ENCODE results near the gene DPP4. TPM values are rescaled to one million over a fixed set of nuclear protein-coding genes. Genes with fewer than 3 reads are reported as not detected.

Gene DPP4
- total and polyA plus RNA-seq, 2 of the 13 experiments (the other 11 are each of a cell fraction or from before 2014, with no cell fraction given), result 39.4 to 109 TPM

- Histone ChIP-seq H3K9ac (ENCODE audit: insufficient read depth, low read depth, low read length) (no peak overlapping the region), H3K9me3 (ENCODE audit: low read length) (no peaks in the 10 kb centered on the region), H2AFZ (ENCODE audit: low read length) (no peak overlapping the region), H3K27ac (ENCODE audit: extremely low read length, insufficient read depth, low read length) (no peak overlapping the region), H4K20me1 (ENCODE audit: insufficient read depth, low read length) (no peaks in the 10 kb centered on the region), H3K4me2 (ENCODE audit: low read depth, low read length) (no peak overlapping the region), H3K27me3 (ENCODE audit: control insufficient read depth in 1 of 2, insufficient read depth in 2 of 2, low read length in 2 of 2) (no peaks in the 10 kb centered on the region), H3K79me2 (ENCODE audit: insufficient read depth, low read length) (no peaks in the 10 kb centered on the region), H3K4me3 (replicated peaks in 1 of 3; ENCODE audit: insufficient read depth in 1 of 3, low read depth in 2 of 3, low read length in 3 of 3) (no peak overlapping the region), H3K36me3 (replicated peaks in 1 of 2; ENCODE audit: control insufficient read depth in 1 of 2, insufficient read depth in 2 of 2, low read length in 2 of 2) (peaks cover 6 to 43% of the 10 kb centered on the region in 2 experiments; a peak in 4 of 5 replicates), H3K4me1 (ENCODE audit: insufficient read depth, low read length) (no peaks in the 10 kb centered on the region)
- in situ Hi-C loops (cut with HindIII; ENCODE audit: extremely low pct_ligation_motif_present, low pct_unique_long_range_greater_than_20kb), result no loop called here
- TF ChIP-seq RARA (CRISPR knock-in tag; IDR thresholded peaks at IDR 0.05) (no peak), ZBTB33 (CRISPR knock-in tag; IDR thresholded peaks at IDR 0.05) (no peak), ZFAT (CRISPR knock-in tag; conservative IDR thresholded peaks at IDR 0.05) (no peak), ZMYM2 (CRISPR knock-in tag; IDR thresholded peaks at IDR 0.05) (no peak), ZNF772 (CRISPR knock-in tag; IDR thresholded peaks at IDR 0.05) (no peak), ZBTB21 (CRISPR knock-in tag; IDR thresholded peaks at IDR 0.05) (no peak), RBAK (CRISPR knock-in tag; IDR thresholded peaks at IDR 0.05) (no peak), GTF3A (CRISPR knock-in tag; conservative IDR thresholded peaks at IDR 0.05) (no peak), PBX3 (CRISPR knock-in tag; IDR thresholded peaks at IDR 0.05; ENCODE audit: borderline replicate concordance) (no peak), RFX1 (IDR thresholded peaks at IDR 0.05) (no peak), PCBP1 (IDR thresholded peaks at IDR 0.05; ENCODE audit: borderline replicate concordance, low read depth, low read length) (no peak), GATA4 (IDR thresholded peaks at IDR 0.05; ENCODE audit: borderline replicate concordance, low read depth) (no peak), ZNF766 (CRISPR knock-in tag; IDR thresholded peaks at IDR 0.05; ENCODE audit: borderline replicate concordance) (no peak), DMTF1 (CRISPR knock-in tag; IDR thresholded peaks at IDR 0.05) (no peak), SP140L (CRISPR knock-in tag; IDR thresholded peaks at IDR 0.05; ENCODE audit: borderline replicate concordance) (no peak), ZNF138 (CRISPR knock-in tag; IDR thresholded peaks at IDR 0.05; ENCODE audit: low read depth) (no peak)
- no peak for FAIRE-seq
- ChIA-PET CTCF (ENCODE audit: low intra/inter-chr PET ratio, low total read pairs) (no interaction called here), POLR2A (no interaction called here)
- ATAC-seq, result no peak
- DNase-seq (ENCODE audit: low spot score), result no peak
- BruUV-seq (replicated peaks), result no TSS peak
- intact Hi-C loops (cut with micrococcal nuclease; ENCODE audit: unreplicated experiment), result no loop called here
These were observed 35.3 kb downstream of the DPP4 start for GRCh38 chr2:162038725-162039124.
